Mesendoderm (in vitro differentiated cells): ENCODE results near the gene AJUBA.

ENCODE experiments used
- DNase-seq: peaks from one replicate; pipeline ENCODE4 v3.0.0; 2013
- H2AK5ac ChIP-seq: 2 replicates; pipeline ENCODE4 v1.6.1; 2013; ENCODE audit warnings: low read length, inconsistent platforms
- H2BK120ac ChIP-seq: 2 replicates; pipeline ENCODE4 v1.6.1; 2013; ENCODE audit warnings: low read depth, mild to moderate bottlenecking, low read length, moderate library complexity, mixed read lengths
- H2BK15ac ChIP-seq: replicated peaks from 2 replicates; pipeline ENCODE4 v1.6.1; 2013; ENCODE audit warnings: low read depth, mild to moderate bottlenecking, moderate library complexity
- H2BK5ac ChIP-seq: 2 replicates; pipeline ENCODE4 v1.6.1; 2013; ENCODE audit warnings: low read length, inconsistent platforms
- H3K18ac ChIP-seq: 2 replicates; pipeline ENCODE4 v1.6.1; 2013; ENCODE audit warnings: mild to moderate bottlenecking, low read length, mixed read lengths
- H3K23ac ChIP-seq: one replicate; pipeline ENCODE4 v1.6.1; 2013; ENCODE audit warnings: low read length
- H3K27ac ChIP-seq: 2 replicates; pipeline ENCODE4 v1.5.1; 2013; ENCODE audit warnings: low read depth, mild to moderate bottlenecking, inconsistent platforms, low read length, moderate library complexity
- H3K27me3 ChIP-seq: 2 replicates; pipeline ENCODE4 v1.6.1; 2013; ENCODE audit warnings: low read length, control low read depth, mild to moderate bottlenecking, inconsistent platforms; ENCODE audit not compliant: insufficient read depth, poor library complexity
- H3K36me3 ChIP-seq: 2 replicates; pipeline ENCODE4 v1.6.1; 2013; ENCODE audit warnings: low read length, inconsistent platforms; ENCODE audit not compliant: control insufficient read depth, insufficient read depth
- H3K4ac ChIP-seq: one replicate; pipeline ENCODE4 v1.6.1; 2013; ENCODE audit warnings: low read depth, mild to moderate bottlenecking, low read length, moderate library complexity
- H3K4me1 ChIP-seq: 2 replicates; pipeline ENCODE4 v1.6.1; 2013; ENCODE audit warnings: low read depth, low read length, inconsistent platforms; ENCODE audit not compliant: control insufficient read depth
- H3K4me2 ChIP-seq: 2 replicates; pipeline ENCODE4 v1.6.1; 2013; ENCODE audit warnings: low read length
- H3K4me3 ChIP-seq: 2 replicates; pipeline ENCODE4 v1.5.1; 2013; ENCODE audit warnings: mild to moderate bottlenecking, low read length
- H3K56ac ChIP-seq: one replicate; pipeline ENCODE4 v1.6.1; 2013; ENCODE audit warnings: low read length
- H3K79me1 ChIP-seq: 2 replicates; pipeline ENCODE4 v1.6.1; 2013; ENCODE audit warnings: low read length, inconsistent platforms
- H3K79me2 ChIP-seq: 2 replicates; pipeline ENCODE4 v1.6.1; 2013; ENCODE audit warnings: mild to moderate bottlenecking, low read length; ENCODE audit not compliant: control insufficient read depth, insufficient read depth
- H3K9ac ChIP-seq: 2 replicates; pipeline ENCODE4 v1.6.1; 2013; ENCODE audit warnings: low read length, inconsistent platforms
- H4K5ac ChIP-seq: one replicate; pipeline ENCODE4 v1.6.1; 2013; ENCODE audit warnings: low read length
- H4K8ac ChIP-seq: one replicate; pipeline ENCODE4 v1.6.1; 2013; ENCODE audit warnings: low read depth, mild to moderate bottlenecking, control low read depth, low read length, moderate library complexity
- WGBS: extraction: QIAGEN DNeasy Blood & Tissue Kit; methylation state at CpG from one replicate; pipeline ENCODE4 v1.1.7; 2013; ENCODE audit warnings: low lambda C conversion rate, missing lambda C conversion rate; ENCODE audit not compliant: insufficient coverage; ENCODE audit errors: extremely low coverage; 5-methylcytosine and 5-hydroxymethylcytosine counted together

AJUBA gene

DNA sequence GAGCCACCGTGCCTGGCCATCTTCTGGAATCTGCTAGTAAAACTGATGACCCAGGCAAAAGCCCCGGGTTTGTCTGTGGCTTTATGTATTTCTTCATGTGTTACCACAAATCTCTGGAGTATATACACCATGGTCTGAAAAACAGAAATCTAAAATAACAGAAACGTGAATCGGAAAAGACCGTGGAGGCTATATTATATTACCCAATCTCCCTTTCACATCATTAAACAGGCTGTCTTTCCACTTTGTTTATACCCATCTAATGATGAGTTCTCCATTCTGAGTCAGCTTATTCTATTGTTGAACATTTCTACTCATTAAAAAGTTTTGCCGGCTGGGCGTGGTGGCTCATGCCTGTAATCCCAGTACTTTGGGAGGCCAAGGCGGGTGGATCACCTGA is 9.5 kb upstream of the AJUBA start:
- H3K56ac ChIP-seq, result no peak overlapping the region
- H3K4ac ChIP-seq, result no peak overlapping the region
- no CpG with 5 or more reads among the region's 8 CpGs for WGBS
- H3K4me1 ChIP-seq, result peaks cover 9% of the 10 kb centered on the region
- DNase-seq, result no peak
- H2BK5ac ChIP-seq, result no peak overlapping the region
- H3K18ac ChIP-seq, result no peak overlapping the region
- no peaks in the 10 kb centered on the region for H3K79me1 ChIP-seq
- H3K23ac ChIP-seq, result no peak overlapping the region
- no peak overlapping the region for H2AK5ac ChIP-seq
- no peak overlapping the region for H3K9ac ChIP-seq
- H3K79me2 ChIP-seq, result no peaks in the 10 kb centered on the region
- no peak overlapping the region for H4K5ac ChIP-seq
- no peak overlapping the region for H2BK15ac ChIP-seq
- no peak overlapping the region for H3K27ac ChIP-seq
- H3K4me2 ChIP-seq, result no peak overlapping the region
- H3K27me3 ChIP-seq, result no peaks in the 10 kb centered on the region
- no peak overlapping the region for H4K8ac ChIP-seq
- H2BK120ac ChIP-seq, result no peak overlapping the region
- no peak overlapping the region for H3K4me3 ChIP-seq
- H3K36me3 ChIP-seq, result no peaks in the 10 kb centered on the region

DNA sequence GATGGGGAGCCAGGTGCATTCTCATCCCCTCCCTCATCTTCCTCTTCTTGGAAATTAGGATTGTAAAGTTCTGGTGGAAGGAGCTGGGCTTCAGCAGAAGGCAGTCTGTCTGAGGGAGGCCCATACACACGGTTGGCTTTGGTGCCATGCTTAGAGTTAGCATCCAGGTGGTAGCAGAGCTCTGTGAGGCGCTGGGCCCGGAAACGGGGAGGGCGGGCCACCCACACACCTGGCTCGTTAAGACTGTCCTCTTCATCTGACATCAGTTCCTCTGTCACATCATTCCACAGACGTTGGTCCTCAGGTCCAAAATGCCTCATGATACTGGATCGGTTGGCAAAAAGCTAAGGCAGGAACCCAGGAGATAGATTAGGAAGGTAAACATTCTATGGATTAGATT is 4.9 kb upstream of the AJUBA start:
- Histone ChIP-seq H3K79me2 (no peaks in the 10 kb centered on the region), H4K8ac (no peak overlapping the region), H3K27me3 (no peaks in the 10 kb centered on the region), H4K5ac (no peak overlapping the region), H2AK5ac (no peak overlapping the region), H3K23ac (no peak overlapping the region), H3K4ac (no peak overlapping the region), H2BK5ac (no peak overlapping the region), H3K4me3 (no peak overlapping the region), H3K56ac (no peak overlapping the region), H2BK15ac (no peak overlapping the region), H3K18ac (no peak overlapping the region), H3K27ac (no peak overlapping the region), H3K9ac (no peak overlapping the region), H3K4me2 (no peak overlapping the region), H2BK120ac (no peak overlapping the region), H3K79me1 (no peaks in the 10 kb centered on the region), H3K4me1 (peaks cover 5% of the 10 kb centered on the region), H3K36me3 (no peaks in the 10 kb centered on the region)
- no peak for DNase-seq
- no CpG with 5 or more reads among the region's 8 CpGs for WGBS

GRCh38 chr14:22986508-22987054 is 4.2 kb upstream of the AJUBA start:
- no peaks in the 10 kb centered on the region for H3K79me1 ChIP-seq
- H3K9ac ChIP-seq, result no peak overlapping the region
- no peak overlapping the region for H3K27ac ChIP-seq
- no peak overlapping the region for H2BK5ac ChIP-seq
- WGBS, result no CpG with 5 or more reads among the region's 5 CpGs
- H3K56ac ChIP-seq, result no peak overlapping the region
- no peak overlapping the region for H3K4ac ChIP-seq
- H2AK5ac ChIP-seq, result no peak overlapping the region
- H3K4me3 ChIP-seq, result no peak overlapping the region
- H3K4me1 ChIP-seq, result peaks cover 5% of the 10 kb centered on the region
- DNase-seq, result peak; percentile 90
- no peak overlapping the region for H4K5ac ChIP-seq
- no peak overlapping the region for H3K18ac ChIP-seq
- H3K79me2 ChIP-seq, result peaks cover 4% of the 10 kb centered on the region
- H2BK15ac ChIP-seq, result no peak overlapping the region
- no peak overlapping the region for H2BK120ac ChIP-seq
- no peaks in the 10 kb centered on the region for H3K27me3 ChIP-seq
- H3K23ac ChIP-seq, result no peak overlapping the region
- H4K8ac ChIP-seq, result no peak overlapping the region
- no peaks in the 10 kb centered on the region for H3K36me3 ChIP-seq
- no peak overlapping the region for H3K4me2 ChIP-seq

GRCh38 chr14:22985894-22986507 is 3.6 kb upstream of the AJUBA start:
- no peak overlapping the region for H2AK5ac ChIP-seq
- no peaks in the 10 kb centered on the region for H3K27me3 ChIP-seq
- no peak overlapping the region for H3K4ac ChIP-seq
- H4K5ac ChIP-seq, result peak overlapping the region; percentile 36
- no peak overlapping the region for H4K8ac ChIP-seq
- H2BK120ac ChIP-seq, result no peak overlapping the region
- H3K36me3 ChIP-seq, result no peaks in the 10 kb centered on the region
- H3K27ac ChIP-seq, result no peak overlapping the region
- H3K4me3 ChIP-seq, result no peak overlapping the region
- peaks cover 9% of the 10 kb centered on the region for H3K79me2 ChIP-seq
- no peak overlapping the region for H2BK15ac ChIP-seq
- H3K56ac ChIP-seq, result no peak overlapping the region
- H3K9ac ChIP-seq, result no peak overlapping the region
- no peaks in the 10 kb centered on the region for H3K79me1 ChIP-seq
- H2BK5ac ChIP-seq, result no peak overlapping the region
- no peak overlapping the region for H3K4me2 ChIP-seq
- no peak overlapping the region for H3K18ac ChIP-seq
- no CpG with 5 or more reads among the region's 2 CpGs for WGBS
- no peak for DNase-seq
- H3K4me1 ChIP-seq, result peaks cover 5% of the 10 kb centered on the region
- H3K23ac ChIP-seq, result no peak overlapping the region

- Histone ChIP-seq H2BK5ac (no peak overlapping the region), H3K18ac (no peak overlapping the region), H2AK5ac (no peak overlapping the region), H3K27ac (no peak overlapping the region), H2BK15ac (no peak overlapping the region), H3K79me2 (peaks cover 14% of the 10 kb centered on the region), H3K56ac (no peak overlapping the region), H2BK120ac (no peak overlapping the region), H3K27me3 (no peaks in the 10 kb centered on the region), H3K4ac (no peak overlapping the region), H3K9ac (no peak overlapping the region), H3K79me1 (no peaks in the 10 kb centered on the region), H4K8ac (no peak overlapping the region), H3K4me1 (peaks cover 6% of the 10 kb centered on the region), H4K5ac (no peak overlapping the region), H3K4me2 (no peak overlapping the region), H3K23ac (no peak overlapping the region), H3K36me3 (no peaks in the 10 kb centered on the region), H3K4me3 (no peak overlapping the region)
- WGBS, result no CpG with 5 or more reads among the region's 6 CpGs
- DNase-seq, result no peak
Measured at GRCh38 chr14:22984959-22985658, 2.8 kb upstream of the AJUBA start.
